Measurements from ENCODE around the gene PIAS1.

DNA sequence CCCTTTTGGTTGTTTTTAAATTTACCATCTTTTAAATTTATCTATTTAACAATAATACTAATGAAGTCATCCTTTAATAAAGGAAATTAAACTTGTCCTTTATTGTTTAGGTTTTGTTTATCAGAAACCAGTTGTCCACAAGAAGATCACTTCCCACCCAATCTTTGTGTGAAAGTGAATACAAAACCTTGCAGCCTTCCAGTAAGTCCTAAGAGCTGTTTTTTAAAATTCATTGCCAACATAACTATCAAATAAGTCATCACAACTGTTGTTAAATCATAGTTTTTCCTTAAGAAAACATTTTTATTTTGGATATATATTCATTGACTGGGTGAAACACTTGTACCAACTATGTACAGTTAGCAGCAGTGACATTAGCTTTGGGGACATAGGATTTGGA, 91.6 kb downstream of the PIAS1 start:
- no peak for TF ChIP-seq CTCF (tag by site-specific recombination; IDR thresholded peaks at IDR 0.05)
- TF ChIP-seq ZNF416 (tag by site-specific recombination; IDR thresholded peaks at IDR 0.05): no peak
- TF ChIP-seq, protein P1, sequence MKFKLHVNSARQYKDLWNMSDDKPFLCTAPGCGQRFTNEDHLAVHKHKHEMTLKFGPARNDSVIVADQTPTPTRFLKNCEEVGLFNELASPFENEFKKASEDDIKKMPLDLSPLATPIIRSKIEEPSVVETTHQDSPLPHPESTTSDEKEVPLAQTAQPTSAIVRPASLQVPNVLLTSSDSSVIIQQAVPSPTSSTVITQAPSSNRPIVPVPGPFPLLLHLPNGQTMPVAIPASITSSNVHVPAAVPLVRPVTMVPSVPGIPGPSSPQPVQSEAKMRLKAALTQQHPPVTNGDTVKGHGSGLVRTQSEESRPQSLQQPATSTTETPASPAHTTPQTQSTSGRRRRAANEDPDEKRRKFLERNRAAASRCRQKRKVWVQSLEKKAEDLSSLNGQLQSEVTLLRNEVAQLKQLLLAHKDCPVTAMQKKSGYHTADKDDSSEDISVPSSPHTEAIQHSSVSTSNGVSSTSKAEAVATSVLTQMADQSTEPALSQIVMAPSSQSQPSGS (tag by site-specific recombination; IDR thresholded peaks at IDR 0.05; ENCODE audit: low read depth): no peak
- TF ChIP-seq, protein P2, sequence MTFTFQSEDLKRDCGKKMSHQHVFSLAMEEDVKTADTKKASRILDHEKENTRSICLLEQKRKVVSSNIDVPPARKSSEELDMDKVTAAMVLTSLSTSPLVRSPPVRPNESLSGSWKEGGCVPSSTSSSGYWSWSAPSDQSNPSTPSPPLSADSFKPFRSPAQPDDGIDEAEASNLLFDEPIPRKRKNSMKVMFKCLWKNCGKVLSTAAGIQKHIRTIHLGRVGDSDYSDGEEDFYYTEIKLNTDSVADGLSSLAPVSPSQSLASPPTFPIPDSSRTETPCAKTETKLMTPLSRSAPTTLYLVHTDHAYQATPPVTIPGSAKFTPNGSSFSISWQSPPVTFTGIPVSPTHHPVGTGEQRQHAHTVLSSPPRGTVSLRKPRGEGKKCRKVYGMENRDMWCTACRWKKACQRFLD (tag by site-specific recombination; IDR thresholded peaks at IDR 0.05): no peak

Measured in HEK293 (cell line).